Effector memory CD4-positive, alpha-beta T cell (primary cell): ENCODE results near the gene PTRH1.

ENCODE experiments used
- DNase-seq, 3 donors: peaks; one replicate each; pipeline ENCODE4 v3.0.0-alpha.2; 2020
- H3K27ac ChIP-seq: 2 replicates; pipeline ENCODE4 v1.7.0; 2013; ENCODE audit warnings: mild to moderate bottlenecking, low read length, moderate library complexity; ENCODE audit not compliant: insufficient read depth, poor library complexity, severe bottlenecking
- H3K27me3 ChIP-seq: replicated peaks from 2 replicates; pipeline ENCODE4 v1.7.0; 2013; ENCODE audit warnings: mild to moderate bottlenecking, low read length; ENCODE audit not compliant: insufficient read depth, control insufficient read depth, poor library complexity, severe bottlenecking
- H3K36me3 ChIP-seq: 2 replicates; pipeline ENCODE4 v1.7.0; 2013; ENCODE audit warnings: mild to moderate bottlenecking, low read length, moderate library complexity; ENCODE audit not compliant: control insufficient read depth, insufficient read depth
- H3K4me1 ChIP-seq: 2 replicates; pipeline ENCODE4 v1.7.0; 2013; ENCODE audit warnings: low read length, mild to moderate bottlenecking; ENCODE audit not compliant: control insufficient read depth, insufficient read depth, poor library complexity, severe bottlenecking
- H3K4me3 ChIP-seq: 2 replicates; pipeline ENCODE4 v1.7.0; 2013; ENCODE audit warnings: low read length, low read depth, mild to moderate bottlenecking; ENCODE audit not compliant: insufficient read depth, poor library complexity, severe bottlenecking
- H3K9me3 ChIP-seq: 2 replicates; pipeline ENCODE4 v1.7.0; 2013; ENCODE audit warnings: mild to moderate bottlenecking, low read length, moderate library complexity; ENCODE audit not compliant: control insufficient read depth

PTRH1 gene

GRCh38 chr9:127664678-127665507 is 50.6 kb downstream of the PTRH1 start:
- H3K36me3 ChIP-seq, result no peaks in the 10 kb centered on the region
- no peak for DNase-seq

GRCh38 chr9:127664324-127664677 is 51.2 kb downstream of the PTRH1 start:
- Histone ChIP-seq H3K27ac (no peak overlapping the region), H3K4me3 (no peak overlapping the region), H3K9me3 (no peaks in the 10 kb centered on the region), H3K27me3 (no peaks in the 10 kb centered on the region), H3K4me1 (no peaks in the 10 kb centered on the region), H3K36me3 (no peaks in the 10 kb centered on the region)
- no peak for DNase-seq

More at GRCh38 chr9:127664678-127665507, 50.6 kb downstream of the PTRH1 start:
- H3K4me3 ChIP-seq, result no peak overlapping the region
- H3K27ac ChIP-seq, result no peak overlapping the region
- H3K27me3 ChIP-seq, result no peaks in the 10 kb centered on the region
- no peaks in the 10 kb centered on the region for H3K9me3 ChIP-seq
- H3K4me1 ChIP-seq, result no peaks in the 10 kb centered on the region
